Measurements from ENCODE around the gene SLCO1A2. TPM values are rescaled to one million over a fixed set of nuclear protein-coding genes. Genes with fewer than 3 reads are reported as not detected.

SLCO1A2 gene
- total and polyA plus RNA-seq, 2 of the 13 experiments (the other 11 are each of a cell fraction or from before 2014, with no cell fraction given): not detected

GRCh38 chr12:21343636-21344035, 8.9 kb upstream of the SLCO1A2 start (continued):
- TF ChIP-seq MXD1 (CRISPR knock-in tag; IDR thresholded peaks at IDR 0.05) (no peak), ZNF496 (CRISPR knock-in tag; IDR thresholded peaks at IDR 0.05; ENCODE audit: insufficient replicate concordance) (no peak)

DNA sequence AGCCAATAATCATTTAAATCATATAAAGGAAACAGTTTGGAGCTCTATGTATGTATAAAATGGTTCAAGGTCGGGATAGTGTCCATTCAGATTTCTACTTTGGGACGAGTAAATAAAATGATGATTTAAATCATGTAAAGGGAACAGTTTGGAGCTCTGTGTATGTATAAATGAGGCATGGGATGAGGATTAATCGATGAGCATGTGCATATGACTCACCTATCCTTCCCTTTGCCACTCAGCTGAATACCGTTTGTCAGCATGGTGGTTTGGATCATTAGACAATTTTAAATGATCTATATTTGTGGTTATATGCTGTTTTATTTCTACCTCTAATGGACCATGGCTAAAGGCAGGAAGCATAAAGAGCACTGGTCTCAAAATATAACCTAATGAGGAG, 7.1 kb upstream of the SLCO1A2 start:
- DNase-seq (ENCODE audit: low spot score): no peak
- Histone ChIP-seq H3K9ac (ENCODE audit: insufficient read depth, low read depth, low read length) (no peak overlapping the region), H3K9me3 (ENCODE audit: low read length) (no peaks in the 10 kb centered on the region), H3K79me2 (ENCODE audit: insufficient read depth, low read length) (no peaks in the 10 kb centered on the region), H3K27ac (ENCODE audit: extremely low read length, insufficient read depth, low read length) (no peak overlapping the region), H3K4me3 (replicated peaks in 1 of 3; ENCODE audit: insufficient read depth in 1 of 3, low read depth in 2 of 3, low read length in 3 of 3) (no peak overlapping the region), H3K27me3 (ENCODE audit: control insufficient read depth in 1 of 2, insufficient read depth in 2 of 2, low read length in 2 of 2) (no peaks in the 10 kb centered on the region), H2AFZ (ENCODE audit: low read length) (no peak overlapping the region), H3K4me2 (ENCODE audit: low read depth, low read length) (no peak overlapping the region), H4K20me1 (ENCODE audit: insufficient read depth, low read length) (no peaks in the 10 kb centered on the region), H3K4me1 (ENCODE audit: insufficient read depth, low read length) (0 out of 2 replicates have a peak, but pooled peaks cover 2% of the 10 kb centered on the region), H3K36me3 (replicated peaks in 1 of 2; ENCODE audit: control insufficient read depth in 1 of 2, insufficient read depth in 2 of 2, low read length in 2 of 2) (no peaks in the 10 kb centered on the region)
- POLR2A ChIA-PET: no interaction called here
- FAIRE-seq: no peak
- CTCF ChIA-PET (ENCODE audit: low intra/inter-chr PET ratio, low total read pairs): no interaction called here
- no peak for ATAC-seq
- in situ Hi-C loops (cut with HindIII; ENCODE audit: extremely low pct_ligation_motif_present, low pct_unique_long_range_greater_than_20kb): no loop called here
- intact Hi-C loops (cut with micrococcal nuclease; ENCODE audit: unreplicated experiment): no loop called here
- WGBS (ENCODE audit: low lambda C conversion rate): 3% methylated on average over 4 of the region's 4 CpGs
- no TSS peak for BruUV-seq (replicated peaks)
- TF ChIP-seq NFE2L1 (CRISPR knock-in tag; IDR thresholded peaks at IDR 0.05; ENCODE audit: borderline replicate concordance): no peak
- TF ChIP-seq KLF13 (CRISPR knock-in tag; IDR thresholded peaks at IDR 0.05): no peak
- TF ChIP-seq ZNF773 (CRISPR knock-in tag; IDR thresholded peaks at IDR 0.05; ENCODE audit: borderline replicate concordance): no peak
- no peak for TF ChIP-seq NR1H2 (CRISPR knock-in tag; IDR thresholded peaks at IDR 0.05; ENCODE audit: borderline replicate concordance, low read depth)
- TF ChIP-seq KDM1A (CRISPR knock-in tag; IDR thresholded peaks at IDR 0.05): no peak
- no peak for TF ChIP-seq DMAP1 (CRISPR knock-in tag; IDR thresholded peaks at IDR 0.05)
- no peak for TF ChIP-seq MAFK (conservative IDR thresholded peaks at IDR 0.05 in 1 of 2, IDR thresholded peaks at IDR 0.05 in 1 of 2; ENCODE audit: low read length in 2 of 2)
- TF ChIP-seq SKI (IDR thresholded peaks at IDR 0.05; ENCODE audit: partially characterized antibody): no peak
- no peak for TF ChIP-seq JUNB (CRISPR knock-in tag; IDR thresholded peaks at IDR 0.05; ENCODE audit: borderline replicate concordance)
- no peak for TF ChIP-seq STAT5B (CRISPR knock-in tag; IDR thresholded peaks at IDR 0.05)
- no peak for TF ChIP-seq MYC (CRISPR knock-in tag; IDR thresholded peaks at IDR 0.05; ENCODE audit: borderline replicate concordance)
- TF ChIP-seq GPN1 (CRISPR knock-in tag; IDR thresholded peaks at IDR 0.05; ENCODE audit: borderline replicate concordance): no peak
- TF ChIP-seq FOSL1 (CRISPR knock-in tag; IDR thresholded peaks at IDR 0.05; ENCODE audit: borderline replicate concordance): no peak
- TF ChIP-seq ETV6 (CRISPR knock-in tag; conservative IDR thresholded peaks at IDR 0.05): no peak
- TF ChIP-seq ZNF746 (CRISPR knock-in tag; IDR thresholded peaks at IDR 0.05): no peak
- TF ChIP-seq ZNF614 (CRISPR knock-in tag; IDR thresholded peaks at IDR 0.05; ENCODE audit: borderline replicate concordance): no peak
- no peak for TF ChIP-seq ZNF468 (CRISPR knock-in tag; IDR thresholded peaks at IDR 0.05)
